Stomach (tissue), 4 donors: ENCODE measurements around the gene AFDN.

ENCODE experiments used
- CTCF ChIP-seq, 7 experiments: fragments of 450-650 bp in 4 of 7; fragments of 200-600 bp in 3 of 7; sonication (generic) in 3 of 7; IDR thresholded peaks; one replicate each; pipeline ENCODE4 v1.5.1; 2016 to 2019; ENCODE audit warnings: antibody characterized with exemption in 7 of 7, control low read depth in 2 of 7, mild to moderate bottlenecking in 1 of 7
- POLR2AphosphoS5 ChIP-seq, 3 donors: sonication (generic); formaldehyde crosslinking; IDR thresholded peaks; one replicate each; pipeline ENCODE4 v1.6.1; 2016; ENCODE audit warnings: antibody characterized with exemption in 3 of 3

DNA sequence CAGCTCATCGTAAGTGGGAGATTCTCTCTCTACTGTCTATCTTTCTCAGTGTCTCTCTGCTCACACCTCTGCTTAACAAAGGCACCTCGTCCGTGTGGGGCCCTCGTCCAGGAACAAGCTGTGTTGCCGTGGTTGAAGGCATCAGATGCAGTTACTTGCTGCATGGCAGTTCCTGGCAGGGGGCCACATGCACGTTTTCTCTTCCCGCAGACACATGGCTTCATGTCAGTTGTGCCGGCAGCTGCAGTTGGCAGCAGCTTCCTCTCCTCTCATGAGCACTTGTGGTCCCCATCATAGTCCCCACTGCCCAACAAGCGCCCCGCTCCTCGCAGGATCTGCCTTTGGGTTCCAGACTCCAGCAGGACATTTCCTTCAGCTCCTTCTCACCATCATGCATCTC, 7.1 kb upstream of the AFDN start:
- TF ChIP-seq CTCF (IDR thresholded peaks at IDR 0.05) (no peak), POLR2AphosphoS5 (IDR thresholded peaks at IDR 0.05) (no peak)
